Measurements from ENCODE around the gene TANC2.

GRCh38 chr17:62955841-62956352 lies 10.1 kb upstream of the TANC2 start:
- no peak for TF ChIP-seq EZH2 (IDR thresholded peaks at IDR 0.05; ENCODE audit: borderline replicate concordance, low read depth, low read length)
- no peak for TF ChIP-seq HNRNPUL1 (IDR thresholded peaks at IDR 0.05; ENCODE audit: low read length)
- no peak for TF ChIP-seq RBFOX2 (IDR thresholded peaks at IDR 0.05; ENCODE audit: low read depth, low read length)
- TF ChIP-seq ZBTB8A (IDR thresholded peaks at IDR 0.05; ENCODE audit: partially characterized antibody) = no peak
- TF ChIP-seq ZNF12 (CRISPR knock-in tag; IDR thresholded peaks at IDR 0.05) = no peak
- no peak for TF ChIP-seq NFATC3 (IDR thresholded peaks at IDR 0.05)
- no peak for TF ChIP-seq CTCF (IDR thresholded peaks at IDR 0.05 in 2 of 3, conservative IDR thresholded peaks at IDR 0.05 in 1 of 3; ENCODE audit: insufficient read depth in 2 of 3, low read depth in 1 of 3, low read length in 3 of 3)
- no peak for TF ChIP-seq ARID3A (IDR thresholded peaks at IDR 0.05; ENCODE audit: borderline replicate concordance, low read depth, low read length)
